Measurements from ENCODE around the gene MAGT1. TPM values are rescaled to one million over a fixed set of nuclear protein-coding genes. Genes with fewer than 3 reads are reported as not detected.

MAGT1 gene
- total and polyA plus RNA-seq, 4 donors, result 29.0 to 121 (median 58.0) TPM

DNA sequence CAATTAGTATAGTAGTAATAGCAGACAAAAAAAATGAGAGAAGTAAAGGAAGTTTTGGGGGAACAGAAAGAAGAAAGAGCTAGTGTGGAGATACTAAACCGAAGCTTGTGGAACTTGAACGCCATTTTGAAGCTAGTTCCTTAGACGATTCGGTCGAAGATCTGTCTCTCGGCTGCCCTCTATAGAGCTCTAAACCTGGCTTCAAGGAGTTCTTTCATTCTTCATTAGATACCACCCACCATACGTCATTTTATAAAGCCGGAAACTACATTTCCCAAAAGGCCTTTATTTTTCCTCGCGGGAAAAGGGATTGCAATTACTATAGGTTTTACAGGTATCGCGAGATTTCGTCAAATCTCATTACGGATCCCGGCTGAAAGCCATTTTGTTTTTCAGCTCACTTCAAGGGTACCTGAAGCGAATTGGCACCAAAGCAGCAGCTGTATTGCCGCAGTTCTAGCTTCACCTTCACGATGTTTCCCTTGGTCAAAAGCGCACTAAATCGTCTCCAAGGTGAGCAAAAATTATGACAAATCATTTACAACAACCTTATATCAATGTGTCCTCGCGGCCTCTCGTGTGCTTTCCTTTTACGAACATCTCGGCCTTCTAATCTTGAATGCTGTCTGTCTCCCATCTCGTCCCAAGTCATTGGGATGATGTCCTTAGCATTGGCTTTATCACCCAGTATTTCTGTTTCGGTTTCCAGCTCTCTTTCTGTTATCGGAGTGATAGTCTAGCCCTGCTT lies 4.0 kb upstream of the MAGT1 start, which contains the start of gene COX7B:
TSS of gene COX7B (plus strand) at position 388 of the 748 bp plus-strand sequence. CDS start at position 474, 86 bp downstream.
- DNase-seq (ENCODE audit: low spot score), result peak; percentile 63
- under 1% methylated on average over 28 of the region's 28 CpGs for whole genome bisulfite sequencing
- TF ChIP-seq RXRA (IDR thresholded peaks at IDR 0.05) (peak in 1 of 2 donors; percentile 10), TAF1 (conservative IDR thresholded peaks at IDR 0.05) (peak; percentile 75), HNF4A (conservative IDR thresholded peaks at IDR 0.05) (peak in 1 of 2 donors; percentile 44), ZBTB33 (IDR thresholded peaks at IDR 0.05) (peak; percentile 100), GABPA (IDR thresholded peaks at IDR 0.05 in 1 of 2, conservative IDR thresholded peaks at IDR 0.05 in 1 of 2) (peak; percentile 57 to 79), EGR1 (IDR thresholded peaks at IDR 0.05; ENCODE audit: low read depth in 2 of 2) (no peak), SP1 (IDR thresholded peaks at IDR 0.05) (peak; percentile 44), FOXA1 (IDR thresholded peaks at IDR 0.05) (no peak), JUND (IDR thresholded peaks at IDR 0.05) (peak; percentile 55 to 67), YY1 (IDR thresholded peaks at IDR 0.05) (peak; percentile 99), RAD21 (IDR thresholded peaks at IDR 0.05) (peak; percentile 34 to 44), NR2F2 (IDR thresholded peaks at IDR 0.05) (no peak)
- TF ChIP-seq, protein P1, sequence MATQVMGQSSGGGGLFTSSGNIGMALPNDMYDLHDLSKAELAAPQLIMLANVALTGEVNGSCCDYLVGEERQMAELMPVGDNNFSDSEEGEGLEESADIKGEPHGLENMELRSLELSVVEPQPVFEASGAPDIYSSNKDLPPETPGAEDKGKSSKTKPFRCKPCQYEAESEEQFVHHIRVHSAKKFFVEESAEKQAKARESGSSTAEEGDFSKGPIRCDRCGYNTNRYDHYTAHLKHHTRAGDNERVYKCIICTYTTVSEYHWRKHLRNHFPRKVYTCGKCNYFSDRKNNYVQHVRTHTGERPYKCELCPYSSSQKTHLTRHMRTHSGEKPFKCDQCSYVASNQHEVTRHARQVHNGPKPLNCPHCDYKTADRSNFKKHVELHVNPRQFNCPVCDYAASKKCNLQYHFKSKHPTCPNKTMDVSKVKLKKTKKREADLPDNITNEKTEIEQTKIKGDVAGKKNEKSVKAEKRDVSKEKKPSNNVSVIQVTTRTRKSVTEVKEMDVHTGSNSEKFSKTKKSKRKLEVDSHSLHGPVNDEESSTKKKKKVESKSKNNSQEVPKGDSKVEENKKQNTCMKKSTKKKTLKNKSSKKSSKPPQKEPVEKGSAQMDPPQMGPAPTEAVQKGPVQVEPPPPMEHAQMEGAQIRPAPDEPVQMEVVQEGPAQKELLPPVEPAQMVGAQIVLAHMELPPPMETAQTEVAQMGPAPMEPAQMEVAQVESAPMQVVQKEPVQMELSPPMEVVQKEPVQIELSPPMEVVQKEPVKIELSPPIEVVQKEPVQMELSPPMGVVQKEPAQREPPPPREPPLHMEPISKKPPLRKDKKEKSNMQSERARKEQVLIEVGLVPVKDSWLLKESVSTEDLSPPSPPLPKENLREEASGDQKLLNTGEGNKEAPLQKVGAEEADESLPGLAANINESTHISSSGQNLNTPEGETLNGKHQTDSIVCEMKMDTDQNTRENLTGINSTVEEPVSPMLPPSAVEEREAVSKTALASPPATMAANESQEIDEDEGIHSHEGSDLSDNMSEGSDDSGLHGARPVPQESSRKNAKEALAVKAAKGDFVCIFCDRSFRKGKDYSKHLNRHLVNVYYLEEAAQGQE (IDR thresholded peaks at IDR 0.05), result peak; percentile 82
- TF ChIP-seq, protein P2, sequence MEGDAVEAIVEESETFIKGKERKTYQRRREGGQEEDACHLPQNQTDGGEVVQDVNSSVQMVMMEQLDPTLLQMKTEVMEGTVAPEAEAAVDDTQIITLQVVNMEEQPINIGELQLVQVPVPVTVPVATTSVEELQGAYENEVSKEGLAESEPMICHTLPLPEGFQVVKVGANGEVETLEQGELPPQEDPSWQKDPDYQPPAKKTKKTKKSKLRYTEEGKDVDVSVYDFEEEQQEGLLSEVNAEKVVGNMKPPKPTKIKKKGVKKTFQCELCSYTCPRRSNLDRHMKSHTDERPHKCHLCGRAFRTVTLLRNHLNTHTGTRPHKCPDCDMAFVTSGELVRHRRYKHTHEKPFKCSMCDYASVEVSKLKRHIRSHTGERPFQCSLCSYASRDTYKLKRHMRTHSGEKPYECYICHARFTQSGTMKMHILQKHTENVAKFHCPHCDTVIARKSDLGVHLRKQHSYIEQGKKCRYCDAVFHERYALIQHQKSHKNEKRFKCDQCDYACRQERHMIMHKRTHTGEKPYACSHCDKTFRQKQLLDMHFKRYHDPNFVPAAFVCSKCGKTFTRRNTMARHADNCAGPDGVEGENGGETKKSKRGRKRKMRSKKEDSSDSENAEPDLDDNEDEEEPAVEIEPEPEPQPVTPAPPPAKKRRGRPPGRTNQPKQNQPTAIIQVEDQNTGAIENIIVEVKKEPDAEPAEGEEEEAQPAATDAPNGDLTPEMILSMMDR (IDR thresholded peaks at IDR 0.05; ENCODE audit: low read depth, low read length, missing input control), result no peak
- TF ChIP-seq, protein P3, sequence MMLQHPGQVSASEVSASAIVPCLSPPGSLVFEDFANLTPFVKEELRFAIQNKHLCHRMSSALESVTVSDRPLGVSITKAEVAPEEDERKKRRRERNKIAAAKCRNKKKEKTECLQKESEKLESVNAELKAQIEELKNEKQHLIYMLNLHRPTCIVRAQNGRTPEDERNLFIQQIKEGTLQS (IDR thresholded peaks at IDR 0.05), result peak; percentile 21

More for the DNA sequence above, 4.0 kb upstream of the MAGT1 start, which contains the start of gene COX7B:
- peak within 1 kb of the TSS; percentile 72 to 99 for H3K9ac ChIP-seq (ENCODE audit: low read depth in 1 of 2, low read length in 2 of 2)
- H3K27ac ChIP-seq (ENCODE audit: low read depth in 1 of 2, low read length in 2 of 2), result peak within 1 kb of the TSS; percentile 86 to 88
- H3K9me3 ChIP-seq (ENCODE audit: control insufficient read depth in 4 of 4, low read length in 3 of 4), result no peaks in the 10 kb centered on the region
- peak within 1 kb of the TSS; percentile 75 to 89 (median 86) for H3K4me3 ChIP-seq (ENCODE audit: low read depth in 1 of 3, low read length in 3 of 3)
- peaks cover 1 to 5% (median 3%) of the 10 kb centered on the region in 4 donors for H3K36me3 ChIP-seq (ENCODE audit: control insufficient read depth in 4 of 4, insufficient read depth in 3 of 4, low read depth in 1 of 4, low read length in 3 of 4)
- no peaks in the 10 kb centered on the region for H3K27me3 ChIP-seq (ENCODE audit: control insufficient read depth in 4 of 4, insufficient read depth in 4 of 4, low read length in 3 of 4)
- peaks cover 0 to 2% (median 0%) of the 10 kb centered on the region in 4 donors for H3K4me1 ChIP-seq (ENCODE audit: control insufficient read depth in 4 of 4, insufficient read depth in 4 of 4, low read length in 3 of 4)
